Measurements from ENCODE around the gene ITIH1.

The ITIH1 gene

DNA sequence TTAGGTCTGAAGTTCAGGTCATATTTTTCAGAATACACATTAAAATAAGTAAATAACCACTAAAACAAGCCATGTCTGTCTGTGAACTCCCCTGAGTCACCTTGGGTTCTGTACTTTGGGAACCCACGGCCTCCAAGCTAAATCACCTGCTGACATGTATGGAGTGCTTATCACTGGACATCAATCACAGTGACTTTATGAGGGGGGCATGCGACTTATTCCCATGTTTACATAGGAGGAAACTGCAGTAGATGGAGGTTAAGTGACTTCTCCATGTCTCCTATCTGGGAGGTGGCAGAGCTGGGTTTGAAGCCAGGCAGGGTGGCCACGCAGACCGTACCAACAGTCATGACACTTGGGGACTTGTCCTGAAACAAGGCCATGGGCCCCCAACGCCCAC, 45.0 kb downstream of the ITIH1 start:
- TF ChIP-seq, protein P1, sequence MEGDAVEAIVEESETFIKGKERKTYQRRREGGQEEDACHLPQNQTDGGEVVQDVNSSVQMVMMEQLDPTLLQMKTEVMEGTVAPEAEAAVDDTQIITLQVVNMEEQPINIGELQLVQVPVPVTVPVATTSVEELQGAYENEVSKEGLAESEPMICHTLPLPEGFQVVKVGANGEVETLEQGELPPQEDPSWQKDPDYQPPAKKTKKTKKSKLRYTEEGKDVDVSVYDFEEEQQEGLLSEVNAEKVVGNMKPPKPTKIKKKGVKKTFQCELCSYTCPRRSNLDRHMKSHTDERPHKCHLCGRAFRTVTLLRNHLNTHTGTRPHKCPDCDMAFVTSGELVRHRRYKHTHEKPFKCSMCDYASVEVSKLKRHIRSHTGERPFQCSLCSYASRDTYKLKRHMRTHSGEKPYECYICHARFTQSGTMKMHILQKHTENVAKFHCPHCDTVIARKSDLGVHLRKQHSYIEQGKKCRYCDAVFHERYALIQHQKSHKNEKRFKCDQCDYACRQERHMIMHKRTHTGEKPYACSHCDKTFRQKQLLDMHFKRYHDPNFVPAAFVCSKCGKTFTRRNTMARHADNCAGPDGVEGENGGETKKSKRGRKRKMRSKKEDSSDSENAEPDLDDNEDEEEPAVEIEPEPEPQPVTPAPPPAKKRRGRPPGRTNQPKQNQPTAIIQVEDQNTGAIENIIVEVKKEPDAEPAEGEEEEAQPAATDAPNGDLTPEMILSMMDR (IDR thresholded peaks at IDR 0.05; ENCODE audit: low read depth, low read length) = no peak
- in situ Hi-C loops (cut with HindIII; ENCODE audit: low sequenced_read_pairs) = no loop called here
- H3K4me3 ChIP-seq (ENCODE audit: low read depth, low read length) = no peak overlapping the region
- DNase-seq (ENCODE audit: low read depth, low spot score) = no peak

DNA sequence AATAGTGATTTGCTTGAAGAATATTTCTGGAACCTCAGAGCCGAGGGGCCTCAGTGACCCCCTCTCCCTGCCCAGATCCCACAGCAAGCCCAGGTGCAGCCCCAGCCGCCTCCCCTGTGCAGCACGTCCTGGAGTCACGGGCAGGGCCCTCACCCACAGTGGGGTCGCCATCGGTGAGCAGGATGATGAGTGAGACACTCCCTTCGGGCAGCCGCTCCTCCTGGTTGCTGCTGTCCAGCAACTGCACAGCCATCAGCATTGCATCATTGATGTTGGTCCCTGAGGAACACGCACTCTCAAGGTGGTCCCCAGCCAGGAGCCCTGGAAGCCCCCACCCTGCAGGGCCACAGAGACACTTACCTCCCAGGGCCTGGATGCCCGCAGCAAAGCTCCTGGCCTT, 46.6 kb downstream of the ITIH1 start:
- in situ Hi-C loops (cut with HindIII; ENCODE audit: low sequenced_read_pairs) = no loop called here
- DNase-seq (ENCODE audit: low read depth, low spot score) = no peak
- H3K4me3 ChIP-seq (ENCODE audit: low read depth, low read length) = no peak overlapping the region
- TF ChIP-seq, protein P1 (IDR thresholded peaks at IDR 0.05; ENCODE audit: low read depth, low read length) = no peak

DNA sequence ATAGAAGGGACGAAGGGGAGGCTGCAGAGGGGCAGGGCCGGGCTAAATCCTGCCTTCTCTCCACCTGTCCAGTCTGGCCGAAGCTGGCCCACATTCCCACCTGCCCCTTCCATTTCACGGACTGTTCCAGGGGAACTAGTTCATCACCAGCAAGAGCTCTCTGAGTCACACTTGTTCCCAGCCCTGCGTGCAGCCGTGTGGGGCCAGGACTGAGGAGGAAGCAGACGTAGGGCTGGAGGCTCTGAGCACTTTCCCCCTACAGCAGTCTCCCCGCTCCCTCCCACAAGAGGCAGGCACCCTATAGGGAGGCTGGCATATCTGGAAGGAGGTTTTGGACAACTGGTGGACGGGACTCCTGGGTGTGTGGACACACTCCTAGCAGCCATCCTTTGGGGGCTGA, 50.0 kb downstream of the ITIH1 start:
- TF ChIP-seq, protein P1 (IDR thresholded peaks at IDR 0.05; ENCODE audit: low read depth, low read length) = no peak
- in situ Hi-C loops (cut with HindIII; ENCODE audit: low sequenced_read_pairs) = no loop called here
- peak; percentile 28 for DNase-seq (ENCODE audit: low read depth, low spot score)
- no peak overlapping the region for H3K4me3 ChIP-seq (ENCODE audit: low read depth, low read length)

DNA sequence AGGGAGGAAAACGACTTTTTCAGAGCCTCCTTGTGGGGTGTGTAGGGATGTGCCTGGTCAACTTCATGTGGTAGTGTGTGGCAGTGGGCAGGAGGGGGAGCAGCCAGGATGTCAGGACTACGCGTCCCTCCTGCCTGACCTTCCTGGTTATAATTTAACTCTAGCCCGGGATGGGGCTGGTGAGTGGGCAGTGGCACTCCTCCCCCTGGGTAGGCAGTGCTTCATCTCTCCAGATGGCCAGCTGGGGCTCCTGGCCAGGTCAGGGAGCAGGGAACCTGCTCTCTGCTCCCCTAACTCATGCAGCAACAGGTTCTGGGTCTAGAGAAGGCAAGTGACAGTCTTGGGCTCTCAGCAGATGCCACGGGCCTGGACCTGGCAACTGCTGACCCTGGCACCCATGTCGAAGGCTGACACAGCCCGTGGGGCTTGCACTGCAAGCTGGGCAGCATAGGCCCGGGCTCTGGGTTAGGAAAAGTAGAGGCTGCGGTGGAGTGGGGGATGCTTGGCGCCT, 50.5 kb downstream of the ITIH1 start:
- no peak overlapping the region for H3K4me3 ChIP-seq (ENCODE audit: low read depth, low read length)
- no peak for DNase-seq (ENCODE audit: low read depth, low spot score)
- TF ChIP-seq, protein P1 (IDR thresholded peaks at IDR 0.05; ENCODE audit: low read depth, low read length) = no peak
- in situ Hi-C loops (cut with HindIII; ENCODE audit: low sequenced_read_pairs) = no loop called here

DNA sequence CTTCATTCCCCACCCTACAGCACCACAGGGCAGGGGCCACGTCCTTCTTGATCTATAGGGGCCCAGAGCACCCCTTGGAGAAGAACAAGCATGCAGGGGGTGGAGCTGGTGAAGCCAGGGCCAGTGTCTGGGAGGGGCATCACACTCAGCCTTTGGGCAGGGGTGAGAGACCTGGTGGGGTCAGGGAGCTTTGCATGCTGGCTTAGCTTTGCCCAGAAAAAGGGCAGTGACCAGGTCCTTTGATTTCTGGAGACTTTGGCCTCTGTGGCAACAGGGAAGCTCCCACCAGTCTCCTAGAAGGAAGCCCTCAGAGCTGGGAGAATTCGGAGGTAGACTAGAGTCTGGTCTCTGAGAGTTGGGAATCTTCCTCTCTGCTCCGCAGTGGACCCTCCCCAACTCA, 52.1 kb downstream of the ITIH1 start:
- in situ Hi-C loops (cut with HindIII; ENCODE audit: low sequenced_read_pairs) = no loop called here
- no peak for DNase-seq (ENCODE audit: low read depth, low spot score)
- TF ChIP-seq, protein P1 (IDR thresholded peaks at IDR 0.05; ENCODE audit: low read depth, low read length) = no peak
- H3K4me3 ChIP-seq (ENCODE audit: low read depth, low read length) = no peak overlapping the region

DNA sequence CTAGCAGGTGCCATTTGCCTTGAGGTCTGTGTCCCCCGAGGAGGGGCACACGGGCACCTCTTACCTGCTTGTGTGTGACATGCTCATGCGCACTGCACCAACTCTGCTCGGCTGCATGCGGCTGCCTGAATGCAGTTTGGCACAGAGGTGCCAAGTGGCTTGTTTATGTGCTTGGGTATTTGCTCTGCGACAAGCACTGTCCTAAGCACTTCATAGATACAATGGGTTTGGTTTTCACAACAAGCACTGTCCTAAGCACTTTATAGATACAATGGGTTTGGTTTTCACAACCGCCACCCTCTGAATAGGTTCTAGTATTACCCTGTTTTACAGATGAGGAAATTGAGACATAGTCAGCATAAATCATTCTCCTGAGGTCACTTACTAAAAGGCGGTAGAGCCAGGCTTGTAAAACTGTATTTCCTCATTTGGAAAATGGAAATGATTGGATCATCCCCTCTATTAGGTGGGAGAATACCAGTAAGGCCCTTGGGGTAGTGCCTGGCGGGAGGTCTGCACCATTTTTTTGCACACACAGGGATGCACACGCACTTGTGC, 52.6 kb downstream of the ITIH1 start:
- no peak for DNase-seq (ENCODE audit: low read depth, low spot score)
- in situ Hi-C loops (cut with HindIII; ENCODE audit: low sequenced_read_pairs) = no loop called here
- no peak overlapping the region for H3K4me3 ChIP-seq (ENCODE audit: low read depth, low read length)
- TF ChIP-seq, protein P1 (IDR thresholded peaks at IDR 0.05; ENCODE audit: low read depth, low read length) = no peak
